KMS-11 (cell line): ENCODE data around the gene CTSS.
"Not testable (repeated sequence)": the region's sequence is repeated elsewhere in the genome, so short reads cannot be mapped to it uniquely, and the experiment has no call there.

Experiments used
- H2AFZ ChIP-seq: fragments of 200-600 bp; sonication (generic); 2 replicates; pipeline ENCODE4 v1.6.1; 2016; ENCODE audit warnings: antibody characterized with exemption, mixed run types, low read depth
- H3K27ac ChIP-seq: fragments of 200-600 bp; sonication (generic); 2 replicates; pipeline ENCODE4 v1.6.1; 2016; ENCODE audit warnings: mild to moderate bottlenecking, mixed run types
- H3K27me3 ChIP-seq: fragments of 200-600 bp; sonication (generic); 2 replicates; pipeline ENCODE4 v1.6.1; 2017; ENCODE audit warnings: mild to moderate bottlenecking, low read depth, mixed run types, moderate library complexity; ENCODE audit not compliant: insufficient read depth
- H3K36me3 ChIP-seq: fragments of 200-600 bp; sonication (generic); 2 replicates; pipeline ENCODE4 v1.6.1; 2017; ENCODE audit warnings: mild to moderate bottlenecking, mixed run types; ENCODE audit not compliant: insufficient read depth
- H3K4me1 ChIP-seq: fragments of 200-600 bp; sonication (generic); 2 replicates; pipeline ENCODE4 v1.6.1; 2016; ENCODE audit warnings: mild to moderate bottlenecking, low read depth, mixed run types; ENCODE audit not compliant: poor library complexity, severe bottlenecking
- H3K4me2 ChIP-seq: fragments of 200-600 bp; sonication (generic); 2 replicates; pipeline ENCODE4 v1.7.0; 2016; ENCODE audit warnings: mild to moderate bottlenecking, mixed run types
- H3K4me3 ChIP-seq: fragments of 200-600 bp; sonication (generic); IDR thresholded peaks from 2 replicates; pipeline ENCODE4 v1.6.1; 2017; ENCODE audit warnings: low read depth, low read length, mixed read lengths; ENCODE audit not compliant: insufficient read depth
- H3K79me2 ChIP-seq: fragments of 200-600 bp; sonication (generic); 2 replicates; pipeline ENCODE4 v1.6.1; 2016; ENCODE audit warnings: low read depth, mixed run types; ENCODE audit not compliant: insufficient read depth
- H3K9ac ChIP-seq: fragments of 200-600 bp; sonication (generic); 2 replicates; pipeline ENCODE4 v1.6.1; 2016; ENCODE audit warnings: mild to moderate bottlenecking, mixed run types
- H4K20me1 ChIP-seq: fragments of 200-600 bp; sonication (generic); 2 replicates; pipeline ENCODE4 v1.6.1; 2016; ENCODE audit warnings: mild to moderate bottlenecking, mixed run types; ENCODE audit not compliant: insufficient read depth
- TF ChIP-seq, protein P1 (sequence below): fragments of 200-600 bp; sonication (generic); conservative IDR thresholded peaks from 2 replicates; pipeline ENCODE4 v1.6.1; 2017; ENCODE audit warnings: low read depth, mild to moderate bottlenecking, antibody characterized with exemption, low read length, moderate library complexity, mixed read lengths

Gene CTSS

GRCh38 chr1:150724336-150724735 lies 41.2 kb downstream of the CTSS start:
- H3K4me3 ChIP-seq = no peak overlapping the region
- no peak overlapping the region for H3K27ac ChIP-seq
- no peak overlapping the region for H3K9ac ChIP-seq
- TF ChIP-seq, protein P1, sequence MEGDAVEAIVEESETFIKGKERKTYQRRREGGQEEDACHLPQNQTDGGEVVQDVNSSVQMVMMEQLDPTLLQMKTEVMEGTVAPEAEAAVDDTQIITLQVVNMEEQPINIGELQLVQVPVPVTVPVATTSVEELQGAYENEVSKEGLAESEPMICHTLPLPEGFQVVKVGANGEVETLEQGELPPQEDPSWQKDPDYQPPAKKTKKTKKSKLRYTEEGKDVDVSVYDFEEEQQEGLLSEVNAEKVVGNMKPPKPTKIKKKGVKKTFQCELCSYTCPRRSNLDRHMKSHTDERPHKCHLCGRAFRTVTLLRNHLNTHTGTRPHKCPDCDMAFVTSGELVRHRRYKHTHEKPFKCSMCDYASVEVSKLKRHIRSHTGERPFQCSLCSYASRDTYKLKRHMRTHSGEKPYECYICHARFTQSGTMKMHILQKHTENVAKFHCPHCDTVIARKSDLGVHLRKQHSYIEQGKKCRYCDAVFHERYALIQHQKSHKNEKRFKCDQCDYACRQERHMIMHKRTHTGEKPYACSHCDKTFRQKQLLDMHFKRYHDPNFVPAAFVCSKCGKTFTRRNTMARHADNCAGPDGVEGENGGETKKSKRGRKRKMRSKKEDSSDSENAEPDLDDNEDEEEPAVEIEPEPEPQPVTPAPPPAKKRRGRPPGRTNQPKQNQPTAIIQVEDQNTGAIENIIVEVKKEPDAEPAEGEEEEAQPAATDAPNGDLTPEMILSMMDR = no peak
- no peak overlapping the region for H3K4me2 ChIP-seq
- H3K36me3 ChIP-seq = no peaks in the 10 kb centered on the region
- no peaks in the 10 kb centered on the region for H3K4me1 ChIP-seq
- H3K79me2 ChIP-seq = no peaks in the 10 kb centered on the region
- no peak overlapping the region for H2AFZ ChIP-seq
- no peaks in the 10 kb centered on the region for H3K27me3 ChIP-seq
- H4K20me1 ChIP-seq = no peaks in the 10 kb centered on the region

- Histone ChIP-seq H3K4me2 (no peak within 1 kb of the TSS), H3K4me1 (peaks cover 7% of the 10 kb centered on the region), H3K27me3 (no peaks in the 10 kb centered on the region), H4K20me1 (no peaks in the 10 kb centered on the region), H3K79me2 (no peaks in the 10 kb centered on the region), H3K36me3 (no peaks in the 10 kb centered on the region), H3K27ac (no peak within 1 kb of the TSS), H3K9ac (no peak within 1 kb of the TSS), H3K4me3 (no peak within 1 kb of the TSS), H2AFZ (no peak within 1 kb of the TSS)
- TF ChIP-seq, protein P1 = no peak
Observed at GRCh38 chr1:150720703-150721102, 44.9 kb downstream of the CTSS start, which contains the start of gene HORMAD1. TSS of gene HORMAD1 (minus strand) at chr1:150720895. CDS start at chr1:150719505, 1,390 bp downstream.

- Histone ChIP-seq H3K36me3 (no peaks in the 10 kb centered on the region), H3K4me2 (no peak overlapping the region), H2AFZ (no peak overlapping the region), H4K20me1 (no peaks in the 10 kb centered on the region), H3K9ac (no peak overlapping the region), H3K4me3 (no peak overlapping the region), H3K27ac (no peak overlapping the region), H3K79me2 (no peaks in the 10 kb centered on the region), H3K4me1 (peaks cover 7% of the 10 kb centered on the region), H3K27me3 (no peaks in the 10 kb centered on the region)
- TF ChIP-seq, protein P1 = no peak
Observed at GRCh38 chr1:150720098-150720497, 45.5 kb downstream of the CTSS start.

GRCh38 chr1:150718225-150718891 lies 47.2 kb downstream of the CTSS start:
- Histone ChIP-seq H4K20me1 (no peaks in the 10 kb centered on the region), H3K4me1 (peaks cover 7% of the 10 kb centered on the region), H3K79me2 (no peaks in the 10 kb centered on the region), H3K36me3 (no peaks in the 10 kb centered on the region; the same call in 1 of the 2 replicates), H3K27ac (0 out of 2 replicates have a peak overlapping the region, but pooled peaks have one; percentile 3), H3K27me3 (no peaks in the 10 kb centered on the region), H3K9ac (no peak overlapping the region), H3K4me2 (no peak overlapping the region; the same call in 1 of the 2 replicates), H3K4me3 (no peak overlapping the region), H2AFZ (peak overlapping the region; percentile 1; the same call in 1 of the 2 replicates)
- TF ChIP-seq, protein P1 = no peak

- not testable (repeated sequence) for H3K9ac ChIP-seq, H4K20me1 ChIP-seq, H3K36me3 ChIP-seq, H3K4me3 ChIP-seq, H3K27ac ChIP-seq, H3K79me2 ChIP-seq, H3K27me3 ChIP-seq, H2AFZ ChIP-seq
- Histone ChIP-seq H3K4me2 (0 out of 2 replicates have a peak overlapping the region, but pooled peaks have one; percentile 0), H3K4me1 (peaks cover 11% of the 10 kb centered on the region)
Observed at GRCh38 chr1:150709031-150709430, 56.5 kb downstream of the CTSS start.
